SK-N-SH (cell line): ENCODE results near the gene SLC45A3. TPM values are rescaled to one million over a fixed set of nuclear protein-coding genes. Genes with fewer than 3 reads are reported as not detected.

ENCODE experiments used
- CTCF ChIA-PET: fragments of 300-600, 350-600 bp; formaldehyde crosslinking; extraction: SDS; loops from one replicate; lab custom pipeline; 2021; lab: Yijun Ruan, JAX
- POLR2A ChIA-PET: fragments of 350-600 bp; sonication (Branson Sonifier 250); formaldehyde crosslinking; extraction: SDS; loops from one replicate; lab custom pipeline; 2020; ENCODE audit warnings: antibody characterized with exemption, inconsistent platforms; lab: Yijun Ruan, JAX
- DNase-seq: peaks from one replicate; pipeline ENCODE4 v3.0.0; 2012
- H2AFZ ChIP-seq: fragments of 200-600 bp; sonication (generic); 2 replicates; pipeline ENCODE4 v1.8.1; 2016; ENCODE audit warnings: antibody characterized with exemption, mild to moderate bottlenecking, low read depth
- H3F3A ChIP-seq: fragments of 200-600 bp; sonication (generic); replicated peaks from 2 replicates; pipeline ENCODE3; 2016; ENCODE audit warnings: antibody characterized with exemption, mild to moderate bottlenecking; ENCODE audit not compliant: insufficient read depth
- H3K27ac ChIP-seq, 2 experiments: fragments of 200-500 bp in 1 of 2; fragments of 200-600 bp in 1 of 2; sonication (Bioruptor generic) in 1 of 2; sonication (generic), shearing (Covaris generic) in 1 of 2; 2 replicates each; pipeline versions ENCODE4 v1.5.1 to v1.6.1; 2014 to 2016; ENCODE audit warnings: low read depth in 2 of 2, inconsistent platforms in 1 of 2, low read length in 1 of 2, mild to moderate bottlenecking in 1 of 2, mixed read lengths in 1 of 2
- H3K27me3 ChIP-seq: fragments of 200-600 bp; sonication (generic), shearing (Covaris generic); 2 replicates; pipeline ENCODE4 v1.6.1; 2016; ENCODE audit warnings: mixed run types; ENCODE audit not compliant: insufficient read depth
- H3K36me3 ChIP-seq, 2 experiments: fragments of 200-500 bp in 1 of 2; fragments of 200-600 bp in 1 of 2; sonication (Bioruptor generic) in 1 of 2; sonication (generic) in 1 of 2; replicated peaks in 1 of 2; 2 replicates each; pipeline versions ENCODE3 to v1.5.1; 2014 to 2016; ENCODE audit warnings: low read length in 1 of 2, mild to moderate bottlenecking in 1 of 2; ENCODE audit not compliant: insufficient read depth in 2 of 2, control insufficient read depth in 1 of 2
- H3K4me1 ChIP-seq, 2 experiments: fragments of 200-500 bp in 1 of 2; fragments of 200-600 bp in 1 of 2; sonication (Bioruptor generic) in 1 of 2; sonication (generic), shearing (Covaris generic) in 1 of 2; 2 replicates each; pipeline versions ENCODE4 v1.5.1 to v1.6.1; 2014 to 2016; ENCODE audit warnings: low read depth in 1 of 2, low read length in 1 of 2, mixed run types in 1 of 2; ENCODE audit not compliant: insufficient read depth in 2 of 2, control insufficient read depth in 1 of 2
- H3K4me2 ChIP-seq: fragments of 200-600 bp; sonication (generic), shearing (Covaris generic); 2 replicates; pipeline ENCODE4 v1.6.1; 2017; ENCODE audit warnings: mixed run types
- H3K4me3 ChIP-seq, 2 experiments: fragments of 200-500 bp in 1 of 2; fragments of 200-600 bp in 1 of 2; sonication (Bioruptor generic) in 1 of 2; sonication (generic), shearing (Covaris generic) in 1 of 2; 2 replicates each; pipeline versions ENCODE4 v1.5.1 to v1.8.1; 2014 to 2016; ENCODE audit warnings: low read depth in 2 of 2, inconsistent platforms in 1 of 2, low read length in 1 of 2, mild to moderate bottlenecking in 1 of 2, mixed read lengths in 1 of 2, moderate library complexity in 1 of 2
- H3K79me2 ChIP-seq: fragments of 200-600 bp; sonication (generic); 2 replicates; pipeline ENCODE4 v1.8.1; 2017; ENCODE audit warnings: mild to moderate bottlenecking; ENCODE audit not compliant: insufficient read depth
- H3K9ac ChIP-seq: fragments of 200-600 bp; sonication (generic); 2 replicates; pipeline ENCODE4 v1.6.1; 2017; ENCODE audit warnings: mixed run types
- H3K9me2 ChIP-seq: fragments of 200-600 bp; sonication (generic); 2 replicates; pipeline ENCODE4 v1.6.1; 2017; ENCODE audit warnings: mixed run types
- H3K9me3 ChIP-seq: fragments of 200-600 bp; sonication (generic); 2 replicates; pipeline ENCODE4 v1.6.1; 2017; ENCODE audit warnings: mixed run types, mild to moderate bottlenecking, moderate library complexity
- H4K20me1 ChIP-seq: fragments of 200-600 bp; sonication (generic); 2 replicates; pipeline ENCODE4 v1.6.1; 2017; ENCODE audit warnings: mild to moderate bottlenecking, mixed run types; ENCODE audit not compliant: insufficient read depth
- CHD2 ChIP-seq: fragments of 150-350 bp; IDR thresholded peaks from 2 replicates; pipeline ENCODE4 v1.6.1; 2018; ENCODE audit warnings: low read length; ENCODE audit not compliant: partially characterized antibody
- ELF1 ChIP-seq: IDR thresholded peaks from 2 replicates; pipeline ENCODE4 v1.4.0; 2012
- EZH2phosphoT487 ChIP-seq: fragments of 200-600 bp; sonication (generic); IDR thresholded peaks from 2 replicates; pipeline ENCODE4 v1.6.1; 2017; ENCODE audit warnings: low read depth, mixed run types, mild to moderate bottlenecking, antibody characterized with exemption, moderate library complexity, borderline replicate concordance
- FOSL2 ChIP-seq: IDR thresholded peaks from 2 replicates; pipeline ENCODE4 v1.4.0; 2012; ENCODE audit warnings: low read depth, mild to moderate bottlenecking, moderate library complexity, borderline replicate concordance
- FOXJ3 ChIP-seq: sonication (generic); formaldehyde crosslinking; IDR thresholded peaks from 2 replicates; pipeline ENCODE4 v1.5.1; 2020; ENCODE audit warnings: mild to moderate bottlenecking, missing genetic modification reagents
- FOXM1 ChIP-seq: IDR thresholded peaks from 2 replicates; pipeline ENCODE4 v1.4.0; 2012; ENCODE audit warnings: low read depth, mild to moderate bottlenecking
- GATA2 ChIP-seq: sonication (generic); formaldehyde crosslinking; IDR thresholded peaks from 2 replicates; pipeline ENCODE4 v1.5.0; 2020; ENCODE audit warnings: mild to moderate bottlenecking, missing genetic modification reagents
- IRF3 ChIP-seq: fragments of 150-350 bp; IDR thresholded peaks from 2 replicates; pipeline ENCODE4 v1.6.1; 2016; ENCODE audit warnings: mild to moderate bottlenecking, low read depth, low read length
- JUND ChIP-seq: IDR thresholded peaks from 2 replicates; pipeline ENCODE4 v1.4.0; 2012
- MEF2A ChIP-seq: IDR thresholded peaks from 2 replicates; pipeline ENCODE4 v1.4.0; 2012; ENCODE audit warnings: low read depth, borderline replicate concordance
- NFIC ChIP-seq: IDR thresholded peaks from 2 replicates; pipeline ENCODE4 v1.4.0; 2012; ENCODE audit warnings: borderline replicate concordance
- RAD21 ChIP-seq: IDR thresholded peaks from 2 replicates; pipeline ENCODE4 v1.6.1; 2012; ENCODE audit warnings: mild to moderate bottlenecking, low read length
- TAF1 ChIP-seq: IDR thresholded peaks from 2 replicates; pipeline ENCODE4 v1.6.1; 2012; ENCODE audit warnings: low read depth, mild to moderate bottlenecking, low read length, moderate library complexity, borderline replicate concordance
- TCF12 ChIP-seq: IDR thresholded peaks from 2 replicates; pipeline ENCODE4 v1.4.0; 2012
- WGBS: methylation state at CpG from one replicate; pipeline ENCODE4 v1.1.6; 2017; ENCODE audit warnings: low lambda C conversion rate; 5-methylcytosine and 5-hydroxymethylcytosine counted together
- polyA plus RNA-seq, 3 experiments: library from polyadenylated mRNA; depleted of rRNA; stranded (reverse); fragments of >200 nt; gene quantifications; 2 replicates each; pipeline ENCODE4 v1.2.3, GENCODE V29; 2012
- TF ChIP-seq, protein P1 (sequence below): IDR thresholded peaks from 2 replicates; pipeline ENCODE4 v1.4.0; 2012; ENCODE audit warnings: low read depth, borderline replicate concordance
- TF ChIP-seq, protein P2 (sequence below): IDR thresholded peaks from 2 replicates; pipeline ENCODE4 v1.4.0; 2012; ENCODE audit warnings: low read depth
- TF ChIP-seq, protein P3 (sequence below): fragments of 150-350 bp; IDR thresholded peaks from 2 replicates; pipeline ENCODE4 v1.6.1; 2017; ENCODE audit warnings: antibody characterized with exemption, low read length, low read depth, borderline replicate concordance

SLC45A3 gene
- polyA plus RNA-seq, 1 of the 3 experiments (the other 2 are of a cell fraction), result 4.6 TPM

GRCh38 chr1:205693421-205693991 is 13.2 kb upstream of the SLC45A3 start:
- Histone ChIP-seq H3K79me2 (no peaks in the 10 kb centered on the region), H3K27ac (no peak overlapping the region), H3F3A (no peaks in the 10 kb centered on the region), H3K9me3 (no peaks in the 10 kb centered on the region), H3K4me3 (no peak overlapping the region), H3K36me3 (no peaks in the 10 kb centered on the region), H3K9ac (no peak overlapping the region), H3K4me2 (no peak overlapping the region), H3K4me1 (no peaks in the 10 kb centered on the region), H3K9me2 (no peaks in the 10 kb centered on the region), H2AFZ (no peak overlapping the region), H4K20me1 (no peaks in the 10 kb centered on the region), H3K27me3 (no peaks in the 10 kb centered on the region)
- TF ChIP-seq FOXM1 (no peak), GATA2 (CRISPR knock-in tag) (no peak), RAD21 (no peak)
- TF ChIP-seq, protein P1, sequence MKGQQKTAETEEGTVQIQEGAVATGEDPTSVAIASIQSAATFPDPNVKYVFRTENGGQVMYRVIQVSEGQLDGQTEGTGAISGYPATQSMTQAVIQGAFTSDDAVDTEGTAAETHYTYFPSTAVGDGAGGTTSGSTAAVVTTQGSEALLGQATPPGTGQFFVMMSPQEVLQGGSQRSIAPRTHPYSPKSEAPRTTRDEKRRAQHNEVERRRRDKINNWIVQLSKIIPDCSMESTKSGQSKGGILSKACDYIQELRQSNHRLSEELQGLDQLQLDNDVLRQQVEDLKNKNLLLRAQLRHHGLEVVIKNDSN, result no peak
- no peak for DNase-seq
- ChIA-PET CTCF (interaction anchor here (0.6 to 3.0 kb wide), 4 partner anchors 18 to 101 kb away, joined by 3 to 18 read pairs (median 4); no protein-coding TSS in a partner anchor), POLR2A (no interaction called here)
- 55% methylated on average over 7 of the region's 12 CpGs for WGBS

DNA sequence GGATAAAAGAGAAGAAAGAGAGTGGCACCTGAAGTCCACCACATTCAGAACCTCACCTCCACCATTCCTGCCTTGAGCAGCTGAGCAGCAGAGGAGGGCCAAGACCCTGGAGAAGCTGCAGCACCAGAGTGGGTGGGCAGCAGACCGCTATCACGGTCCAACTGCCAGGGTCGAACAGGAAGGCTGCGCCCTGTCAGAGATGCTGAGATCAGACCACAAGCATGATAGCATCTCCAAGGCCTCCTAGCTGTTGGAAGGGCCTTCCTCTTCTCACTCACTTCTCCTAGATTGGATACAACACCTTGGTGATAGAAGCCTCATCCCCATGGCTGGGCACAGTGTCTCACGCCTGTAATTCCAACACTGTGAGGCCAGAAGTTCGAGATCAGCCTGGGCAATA is 12.1 kb upstream of the SLC45A3 start:
- H3K9me2 ChIP-seq, result no peaks in the 10 kb centered on the region
- H3K4me2 ChIP-seq, result no peak overlapping the region
- TF ChIP-seq EZH2phosphoT487 (no peak), TAF1 (no peak), JUND (no peak), ELF1 (no peak), FOXJ3 (CRISPR knock-in tag) (no peak), FOSL2 (no peak), CHD2 (no peak), NFIC (no peak), TCF12 (no peak), RAD21 (no peak), IRF3 (no peak), MEF2A (no peak)
- TF ChIP-seq, protein P2, sequence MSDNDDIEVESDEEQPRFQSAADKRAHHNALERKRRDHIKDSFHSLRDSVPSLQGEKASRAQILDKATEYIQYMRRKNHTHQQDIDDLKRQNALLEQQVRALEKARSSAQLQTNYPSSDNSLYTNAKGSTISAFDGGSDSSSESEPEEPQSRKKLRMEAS, result no peak
- TF ChIP-seq, protein P3, sequence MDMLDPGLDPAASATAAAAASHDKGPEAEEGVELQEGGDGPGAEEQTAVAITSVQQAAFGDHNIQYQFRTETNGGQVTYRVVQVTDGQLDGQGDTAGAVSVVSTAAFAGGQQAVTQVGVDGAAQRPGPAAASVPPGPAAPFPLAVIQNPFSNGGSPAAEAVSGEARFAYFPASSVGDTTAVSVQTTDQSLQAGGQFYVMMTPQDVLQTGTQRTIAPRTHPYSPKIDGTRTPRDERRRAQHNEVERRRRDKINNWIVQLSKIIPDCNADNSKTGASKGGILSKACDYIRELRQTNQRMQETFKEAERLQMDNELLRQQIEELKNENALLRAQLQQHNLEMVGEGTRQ, result no peak
- TF ChIP-seq, protein P1, result no peak
- no peaks in the 10 kb centered on the region for H3F3A ChIP-seq
- no peaks in the 10 kb centered on the region for H3K9me3 ChIP-seq
- no peak overlapping the region for H3K27ac ChIP-seq
- no peak for DNase-seq
- H3K9ac ChIP-seq, result no peak overlapping the region
- ChIA-PET POLR2A (no interaction called here), CTCF (interaction anchor here (0.8 to 3.0 kb wide), 4 partner anchors 19 to 207 kb away, joined by 3 to 18 read pairs (median 6); no protein-coding TSS in a partner anchor)
- no peaks in the 10 kb centered on the region for H3K27me3 ChIP-seq
- no peak overlapping the region for H2AFZ ChIP-seq
- 89% methylated on average over 6 of the region's 6 CpGs for WGBS
- no peaks in the 10 kb centered on the region for H3K4me1 ChIP-seq
- no peak overlapping the region for H3K4me3 ChIP-seq
- no peaks in the 10 kb centered on the region for H4K20me1 ChIP-seq
- H3K36me3 ChIP-seq, result no peaks in the 10 kb centered on the region
- no peaks in the 10 kb centered on the region for H3K79me2 ChIP-seq
